ENCODE data around the gene YWHAE.
"Not testable (repeated sequence)": the region's sequence is repeated elsewhere in the genome, so short reads cannot be mapped to it uniquely, and the experiment has no call there.

YWHAE gene

DNA sequence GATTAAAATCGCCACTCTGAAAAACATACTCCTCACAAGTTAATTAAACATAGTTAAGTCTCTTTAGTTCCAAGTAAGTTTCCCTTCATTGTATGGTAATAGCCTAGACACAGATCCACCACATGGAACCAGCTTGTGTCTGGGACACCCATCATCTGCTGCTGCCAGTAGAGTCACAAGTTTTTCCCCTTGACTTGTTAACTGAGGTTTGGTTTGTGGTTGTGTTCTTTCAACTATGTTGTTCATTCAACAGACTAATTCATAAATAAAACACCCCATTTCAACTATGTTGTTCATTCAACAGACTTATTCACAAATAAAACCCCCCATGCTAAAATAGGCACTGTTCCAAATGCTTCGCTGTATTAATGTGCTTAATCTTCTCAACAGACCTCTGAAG is 24.4 kb downstream of the YWHAE start:
- DNase-seq (ENCODE audit: low read depth in 2 of 3, low spot score in 2 of 3) = no peak

DNA sequence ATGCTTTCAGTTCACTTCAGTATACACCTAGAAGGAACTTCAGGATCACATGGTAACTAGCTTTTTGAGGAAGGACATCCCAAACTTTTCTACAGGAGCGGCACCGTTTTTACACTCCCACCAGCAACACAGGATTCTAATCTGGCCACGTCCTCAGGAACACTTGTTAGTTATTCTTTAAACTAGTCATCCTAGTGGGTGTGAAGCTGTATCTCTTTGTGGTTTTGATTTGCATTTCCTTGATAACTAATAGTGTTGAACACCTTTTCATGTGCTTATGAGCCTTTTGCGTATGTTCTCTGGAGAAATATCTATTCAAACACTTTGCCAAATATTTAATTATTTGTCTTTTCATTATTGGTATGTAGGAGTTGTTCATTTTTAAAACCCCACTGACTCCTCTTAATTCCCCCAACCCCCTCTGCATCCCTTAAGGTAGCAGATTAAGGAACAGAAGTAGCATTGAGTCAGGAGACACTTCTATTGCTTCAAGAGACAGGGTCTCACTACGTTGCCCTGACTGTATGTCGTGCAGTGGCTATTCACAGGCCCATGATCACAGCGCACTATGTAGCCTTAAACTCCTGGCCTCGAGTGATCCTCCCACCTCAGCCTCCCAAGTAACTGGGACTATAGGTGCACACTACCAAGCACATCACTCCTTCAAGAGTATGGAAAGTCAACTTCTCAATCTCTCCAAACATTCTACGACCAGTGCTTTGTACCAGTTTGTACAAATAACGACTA is 25.4 kb downstream of the YWHAE start:
- DNase-seq (ENCODE audit: low read depth in 2 of 3, low spot score in 2 of 3) = no peak

DNA sequence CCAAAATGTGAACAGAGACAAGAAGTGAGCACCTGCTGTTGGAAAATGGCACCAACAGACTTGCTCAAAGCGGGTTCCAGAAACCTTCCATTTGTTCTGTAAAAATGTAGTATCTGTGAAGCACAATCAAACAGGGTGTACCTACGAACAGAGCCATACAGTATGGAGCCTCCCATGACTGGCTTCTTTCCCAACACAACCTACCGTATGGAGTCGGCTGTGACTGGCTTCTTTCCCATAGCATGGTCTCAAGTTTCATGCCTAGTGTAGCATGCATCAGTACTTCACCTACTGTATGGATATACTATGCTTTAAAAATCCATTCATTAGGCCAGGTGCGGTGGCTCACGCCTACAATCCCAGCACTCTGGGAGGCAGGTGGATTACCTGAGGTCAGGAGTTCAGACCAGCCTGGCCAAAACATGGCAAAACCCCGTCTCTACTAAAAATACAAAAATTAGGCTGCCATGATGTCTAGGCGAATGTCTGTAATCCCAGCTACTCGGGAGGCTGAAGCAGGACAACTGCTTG is 26.2 kb downstream of the YWHAE start:
- DNase-seq (ENCODE audit: low read depth in 2 of 3, low spot score in 2 of 3) = no peak

DNA sequence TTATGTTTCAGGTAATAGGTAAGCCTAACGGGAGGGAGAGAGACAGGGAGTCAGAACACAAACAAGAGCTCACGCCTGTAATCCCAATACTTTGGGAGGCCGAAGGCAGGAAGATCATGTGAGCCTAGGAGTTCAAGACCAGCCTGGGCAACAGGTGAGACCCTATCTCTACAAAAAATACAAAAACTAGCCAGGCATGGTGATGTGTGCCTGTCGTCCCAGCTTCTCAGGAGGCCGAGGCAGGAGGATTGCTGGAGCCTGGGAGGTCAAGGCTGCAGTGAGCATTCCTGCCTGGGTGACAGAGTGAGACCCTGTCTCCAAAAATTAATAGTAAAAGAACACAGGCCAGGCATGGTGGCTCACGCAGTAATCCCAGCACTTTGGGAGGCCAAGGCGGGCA is 27.4 kb downstream of the YWHAE start:
- no peak for DNase-seq (ENCODE audit: low read depth in 2 of 3, low spot score in 2 of 3)

DNA sequence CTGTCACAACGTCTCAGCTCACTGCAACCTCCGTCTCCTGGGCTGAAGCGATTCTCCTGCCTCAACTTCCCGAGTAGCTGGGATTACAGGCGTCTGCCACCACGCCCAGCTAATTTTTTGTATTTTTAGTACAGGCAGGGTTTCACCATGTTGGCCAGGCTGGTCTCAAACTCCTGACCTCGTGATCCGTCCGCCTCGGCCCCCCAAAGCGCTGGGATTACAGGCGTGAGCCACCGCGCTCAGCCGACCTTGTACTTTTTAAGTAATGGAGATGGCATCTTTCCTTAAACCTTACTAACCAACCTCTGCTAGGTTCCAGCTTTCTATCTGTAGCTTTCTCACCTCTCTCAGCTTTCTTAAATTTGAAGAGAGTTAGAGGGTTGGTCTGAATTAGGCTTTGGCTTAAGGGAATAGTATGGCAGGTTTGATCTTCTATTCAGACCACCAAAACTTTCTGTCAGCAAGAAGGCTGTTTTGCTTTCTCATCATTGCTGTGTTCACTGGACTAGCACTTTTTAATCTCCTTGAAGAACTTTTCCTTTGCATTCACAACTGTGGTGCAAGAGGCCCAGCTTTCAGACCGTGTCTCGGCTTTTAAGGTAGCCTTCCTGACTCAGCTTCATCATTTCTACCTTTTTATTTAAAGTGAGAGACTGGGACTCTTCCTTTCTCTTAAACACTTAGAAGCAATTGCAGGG is 28.0 kb downstream of the YWHAE start:
- no peak for DNase-seq (ENCODE audit: low read depth in 2 of 3, low spot score in 2 of 3)

DNA sequence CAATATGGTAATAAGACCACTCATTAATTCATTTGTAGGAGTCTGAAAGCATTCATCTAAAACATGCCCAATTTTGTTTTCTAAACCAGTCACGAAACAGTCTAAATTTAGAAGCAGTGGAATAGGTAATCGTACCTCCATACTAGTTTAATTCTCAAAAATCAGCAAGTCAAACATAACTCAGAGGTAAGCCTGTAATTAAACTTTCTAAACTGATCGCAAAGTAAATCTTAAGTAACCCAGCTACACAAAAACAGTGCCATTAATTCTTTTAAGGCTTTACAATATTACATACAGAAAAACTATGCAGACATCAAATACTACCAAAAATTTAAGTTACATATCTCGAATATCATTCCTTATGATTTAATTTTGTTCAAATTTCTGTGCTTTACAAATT is 31.4 kb downstream of the YWHAE start:
- no peak for DNase-seq (ENCODE audit: low read depth in 2 of 3, low spot score in 2 of 3)

DNA sequence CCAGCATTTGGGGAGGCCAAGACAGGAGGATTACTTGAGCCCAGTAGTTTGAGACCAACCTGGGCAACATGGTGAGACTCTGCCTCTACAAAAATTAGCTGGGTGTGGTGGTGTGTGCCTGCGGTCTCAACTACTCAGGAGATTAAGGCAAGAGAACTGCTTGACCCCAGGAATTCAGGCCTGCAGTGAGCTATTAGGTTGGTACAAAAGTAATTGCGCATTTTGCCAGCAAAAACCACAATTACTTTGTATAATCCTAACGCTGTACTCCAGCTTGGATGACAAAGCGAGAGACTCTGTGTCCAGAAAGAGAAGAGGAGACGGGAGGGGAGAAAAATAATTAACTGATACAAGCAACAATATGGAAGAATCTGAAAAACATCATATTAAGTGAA is 32.7 kb downstream of the YWHAE start:
- DNase-seq (ENCODE audit: low read depth in 2 of 3, low spot score in 2 of 3) = no peak

DNA sequence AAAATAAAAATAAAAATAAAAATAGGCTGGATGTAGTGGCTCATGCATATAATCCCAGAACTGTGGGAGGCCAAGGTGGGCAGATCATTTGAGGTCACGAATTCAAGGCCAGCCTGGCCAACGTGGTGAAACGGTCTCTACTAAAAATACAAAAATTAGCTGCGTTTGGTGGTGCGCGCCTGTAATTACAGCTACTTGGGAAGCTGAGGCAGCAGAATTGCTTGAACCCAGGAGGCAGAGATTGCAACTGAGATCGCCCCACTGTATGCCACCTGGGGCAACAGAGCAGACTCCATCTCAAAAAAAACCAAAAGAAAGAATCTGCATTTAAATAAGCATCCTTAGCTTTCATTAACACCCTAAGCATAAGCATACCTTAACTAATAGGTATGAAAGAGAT is 33.8 kb downstream of the YWHAE start:
- no peak for DNase-seq (ENCODE audit: low read depth in 2 of 3, low spot score in 2 of 3)

DNA sequence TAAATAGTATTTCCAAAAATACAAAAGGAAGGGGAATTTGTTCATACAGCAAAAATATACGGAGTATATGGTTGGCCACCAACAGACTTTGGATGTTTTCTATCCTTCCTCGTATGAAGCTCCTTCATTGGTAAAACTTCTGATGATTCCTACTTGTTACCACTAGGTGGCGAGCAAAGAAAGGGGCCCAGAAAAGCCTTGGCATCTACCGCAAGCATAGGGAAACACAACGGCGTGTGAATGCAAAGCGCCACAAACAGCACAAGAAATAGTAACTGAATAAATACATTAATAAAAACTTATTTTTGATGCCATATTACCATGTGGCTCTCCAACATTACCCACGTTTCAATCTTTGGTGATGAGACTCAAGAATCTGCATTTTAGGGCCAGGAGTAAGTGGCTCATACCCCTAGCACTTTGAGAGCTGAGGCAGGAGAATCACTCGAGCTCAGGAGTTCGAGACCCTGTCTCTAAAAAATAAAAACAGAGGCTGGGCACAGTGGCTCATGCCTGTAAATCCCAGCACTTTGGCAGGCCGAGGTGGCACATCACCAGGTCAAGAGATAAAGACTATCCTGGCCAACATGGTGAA is 34.5 kb downstream of the YWHAE start:
- no peak for DNase-seq (ENCODE audit: low read depth in 2 of 3, low spot score in 2 of 3)

DNA sequence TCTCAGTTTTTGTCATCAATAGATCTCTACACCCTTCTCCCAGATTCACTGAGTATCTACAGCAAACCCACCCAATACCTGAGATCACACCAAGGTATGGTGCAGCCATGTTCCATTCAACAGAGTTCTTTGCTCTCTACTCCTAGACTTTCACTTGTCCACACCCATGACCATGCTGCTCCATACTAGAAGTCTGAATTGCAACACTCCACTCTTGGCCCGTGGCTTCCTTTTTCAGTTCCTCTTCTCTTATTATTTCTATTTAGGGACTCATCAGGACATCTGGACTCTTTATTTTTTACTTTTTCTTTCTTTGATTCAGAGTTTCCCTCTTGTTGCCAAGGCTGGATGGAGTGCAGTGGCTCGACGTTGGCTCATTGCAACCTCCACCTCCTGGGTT is 37.1 kb downstream of the YWHAE start:
- no peak for DNase-seq (ENCODE audit: low read depth in 2 of 3, low spot score in 2 of 3)

DNA sequence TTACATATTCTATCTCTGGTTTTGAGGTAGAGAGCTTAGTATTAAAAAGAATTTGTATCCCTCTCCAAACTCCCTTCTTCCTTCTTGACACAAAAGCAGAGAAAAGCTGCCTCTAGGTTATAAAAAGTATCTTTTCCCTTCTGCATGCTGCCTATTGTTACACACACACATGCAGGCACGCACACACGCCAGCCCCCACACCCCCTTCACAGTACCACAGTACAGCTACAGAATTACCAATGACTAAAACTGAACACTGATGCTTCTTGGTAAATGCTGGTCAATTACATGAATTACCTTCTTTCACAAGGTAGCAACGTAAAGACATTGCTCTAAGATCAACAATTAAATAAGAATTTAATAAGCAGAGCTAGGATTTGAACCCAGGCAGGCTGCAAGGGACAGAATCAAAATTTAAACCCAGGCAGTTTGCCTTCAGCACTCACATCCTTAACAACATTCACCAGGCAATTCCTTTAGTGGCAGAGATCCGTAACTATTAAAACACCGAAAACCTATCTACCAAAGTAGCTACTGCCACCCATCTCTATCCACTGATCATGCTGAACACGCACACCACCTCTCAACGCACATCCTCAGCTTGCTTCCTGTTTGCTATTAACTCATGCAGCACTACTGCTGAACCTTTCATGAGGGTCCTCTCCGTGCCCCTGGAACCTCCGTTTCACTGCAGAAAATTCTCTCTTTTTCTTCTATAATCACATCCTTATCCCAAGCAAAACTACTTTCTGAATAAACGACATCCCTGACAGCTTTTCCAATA is 37.8 kb downstream of the YWHAE start:
- DNase-seq (ENCODE audit: low read depth in 2 of 3, low spot score in 2 of 3) = no peak

DNA sequence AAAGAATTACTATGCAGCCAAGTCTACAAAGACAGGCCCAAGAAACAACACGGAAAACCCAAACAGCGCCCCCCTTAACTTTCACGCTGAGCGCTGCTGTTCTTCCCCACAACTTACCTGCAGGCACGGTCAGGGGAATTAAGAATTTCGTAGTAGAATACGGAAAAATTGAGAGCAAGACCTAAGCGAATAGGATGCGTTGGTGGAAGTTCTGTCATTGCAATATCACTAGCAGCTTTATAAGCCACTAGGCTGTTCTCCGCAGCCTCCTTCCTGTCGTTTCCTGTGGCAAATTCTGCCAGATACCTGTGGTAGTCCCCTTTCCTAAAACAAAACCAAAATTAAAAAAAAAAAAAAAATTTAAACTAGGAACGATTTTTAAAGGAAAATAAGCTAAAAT is 39.0 kb downstream of the YWHAE start:
- DNase-seq (ENCODE audit: low read depth in 2 of 3, low spot score in 2 of 3) = no peak

DNA sequence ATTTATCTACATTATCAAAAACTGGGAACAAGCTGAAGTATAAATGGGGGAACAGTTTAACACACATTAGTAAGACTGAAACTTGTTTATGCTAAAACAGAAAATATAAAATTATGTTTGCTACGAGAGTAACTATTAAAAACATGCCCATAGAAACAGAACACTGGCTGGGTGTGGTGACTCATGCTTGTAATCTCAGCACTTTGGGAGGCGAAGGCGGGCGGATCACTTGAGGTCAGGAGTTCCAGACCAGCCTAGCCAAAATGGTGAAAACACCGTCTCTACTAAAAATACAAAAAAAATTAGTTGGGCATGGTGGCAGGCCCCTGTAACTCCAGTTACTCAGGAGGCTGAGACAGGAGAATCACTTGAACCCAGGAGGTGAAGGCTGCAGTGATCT is 39.7 kb downstream of the YWHAE start:
- DNase-seq (ENCODE audit: low read depth in 2 of 3, low spot score in 2 of 3) = not testable (repeated sequence)

DNA sequence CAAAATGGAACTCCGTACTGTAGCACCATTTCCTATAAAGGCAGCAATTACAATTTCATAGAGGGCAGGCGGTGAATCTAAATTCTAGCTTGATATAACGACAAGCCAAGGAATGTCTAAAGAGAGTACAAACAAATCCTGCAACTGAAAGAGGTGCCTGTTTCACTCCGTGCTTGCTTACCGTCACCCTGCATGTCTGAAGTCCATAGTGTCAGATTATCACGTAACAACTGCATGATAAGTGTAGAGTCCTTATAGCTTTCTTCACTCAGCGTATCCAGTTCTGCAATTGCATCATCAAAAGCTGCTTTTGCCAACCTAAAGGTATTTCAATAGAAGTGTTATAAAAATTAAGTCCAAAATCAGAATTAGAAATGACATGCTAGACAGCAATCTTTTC is 46.0 kb downstream of the YWHAE start:
- DNase-seq (ENCODE audit: low read depth in 2 of 3, low spot score in 2 of 3) = no peak

DNA sequence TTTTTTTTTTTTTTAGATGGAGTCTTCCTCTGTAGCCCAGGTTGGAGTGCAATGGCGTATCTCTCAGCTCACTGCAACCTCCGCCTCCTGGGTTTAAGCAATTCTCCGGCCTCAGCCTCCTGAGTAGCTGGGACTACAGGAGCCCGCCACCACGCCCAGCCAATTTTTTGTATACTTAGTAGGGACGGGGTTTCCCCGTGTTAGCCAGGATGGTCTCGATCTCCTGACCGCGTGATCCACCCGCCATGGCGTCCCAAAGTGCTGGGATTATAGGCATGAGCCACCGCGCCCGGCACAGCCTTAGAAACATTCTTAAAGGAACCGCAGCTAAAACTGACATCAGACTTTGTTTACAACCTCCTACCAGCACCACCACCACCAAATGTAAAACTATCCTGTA is 47.5 kb downstream of the YWHAE start:
- not testable (repeated sequence) for DNase-seq (ENCODE audit: low read depth in 2 of 3, low spot score in 2 of 3)

DNA sequence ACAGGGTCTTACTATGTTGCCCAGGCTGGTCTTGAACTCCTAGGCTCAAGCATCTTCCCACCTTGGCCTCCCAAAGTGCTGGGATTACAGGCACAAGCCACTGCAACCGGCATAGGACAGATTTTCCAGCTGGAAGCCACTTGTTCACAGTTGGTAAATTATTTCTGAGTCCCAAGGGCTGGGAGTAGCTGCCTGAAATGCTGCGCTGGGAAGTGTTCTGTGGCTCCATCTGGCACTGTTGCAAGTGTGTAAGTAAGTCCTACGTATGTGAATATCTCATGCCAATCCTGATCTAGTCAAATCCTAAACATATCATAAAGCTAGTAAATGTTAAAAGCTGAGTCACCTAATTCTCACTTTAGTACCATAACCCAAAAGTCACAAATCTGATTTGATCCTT is 48.1 kb downstream of the YWHAE start:
- no peak for DNase-seq (ENCODE audit: low read depth in 2 of 3, low spot score in 2 of 3)

DNA sequence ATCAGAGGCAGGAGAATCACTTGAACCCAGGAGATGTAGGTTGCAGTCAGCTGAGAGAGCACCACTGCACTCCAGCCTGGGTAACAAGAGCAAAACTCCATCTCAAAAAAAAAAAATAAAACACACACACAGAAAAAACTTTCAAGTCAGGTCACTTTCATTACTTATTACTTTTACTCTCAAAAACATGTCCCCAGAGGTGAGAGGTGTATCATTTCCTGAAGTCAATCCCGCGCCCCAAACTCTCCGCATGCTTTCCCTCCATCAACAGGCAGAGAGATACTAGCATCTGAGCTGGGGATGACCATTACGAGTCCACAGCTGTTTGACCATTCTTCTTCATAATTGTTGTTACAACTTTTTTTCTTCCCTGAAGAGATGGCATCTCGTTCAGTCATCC is 48.7 kb downstream of the YWHAE start:
- DNase-seq (ENCODE audit: low read depth in 2 of 3, low spot score in 2 of 3) = no peak

DNA sequence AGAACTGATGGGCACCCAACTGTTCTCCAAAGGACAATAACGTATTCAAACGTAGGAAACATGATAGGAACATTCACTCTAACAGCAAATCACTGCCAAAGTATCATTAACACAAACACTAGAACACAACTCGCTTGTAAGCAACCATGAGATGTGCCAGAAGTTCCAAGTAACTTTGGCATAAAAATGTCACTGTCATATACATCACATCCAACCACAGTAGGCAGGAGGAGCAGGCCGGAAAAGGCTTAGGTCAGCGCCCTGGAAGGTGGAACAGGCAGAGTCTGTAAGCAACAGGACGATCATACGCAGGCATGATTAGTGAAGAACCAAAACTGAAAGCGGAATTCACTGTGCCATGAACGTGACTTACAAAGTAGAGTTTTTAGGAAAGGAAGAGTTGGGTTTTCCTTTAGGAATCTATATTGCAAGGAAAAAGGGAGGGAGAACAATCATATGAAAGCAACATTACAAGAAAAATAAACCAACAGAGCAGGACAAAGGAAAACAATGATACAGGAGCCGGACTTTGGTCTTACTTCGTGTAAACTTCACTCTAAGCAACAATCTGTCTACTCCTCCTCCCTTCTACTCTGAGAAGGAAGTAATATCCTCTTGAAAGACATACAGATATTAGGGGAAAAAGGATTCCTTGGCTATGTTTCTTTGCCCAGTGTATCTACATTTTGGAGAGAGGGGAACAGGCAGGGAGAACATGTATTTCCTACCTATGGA is 52.3 kb downstream of the YWHAE start:
- DNase-seq (ENCODE audit: low read depth in 2 of 3, low spot score in 2 of 3) = no peak

DNA sequence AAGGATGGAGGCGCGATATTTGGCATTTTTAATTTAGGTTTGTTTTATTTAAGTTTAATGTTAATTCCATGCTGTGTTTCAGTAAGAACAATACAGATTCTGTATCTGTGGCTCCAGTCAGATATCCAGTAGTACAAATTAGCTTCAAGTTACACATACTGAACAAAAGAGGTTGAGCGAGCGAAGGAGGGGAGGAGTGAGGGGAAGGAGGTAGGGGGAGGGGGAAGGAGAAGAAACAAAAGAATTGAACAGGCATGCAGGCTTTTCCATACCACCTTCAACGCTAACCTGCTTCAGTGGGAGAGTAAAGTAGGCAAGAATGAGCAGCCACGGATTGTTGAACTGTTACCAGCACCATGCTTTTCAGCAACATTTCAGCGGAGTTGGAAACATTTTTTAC is 55.5 kb downstream of the YWHAE start:
- no peak for DNase-seq (ENCODE audit: low read depth in 2 of 3, low spot score in 2 of 3)

DNA sequence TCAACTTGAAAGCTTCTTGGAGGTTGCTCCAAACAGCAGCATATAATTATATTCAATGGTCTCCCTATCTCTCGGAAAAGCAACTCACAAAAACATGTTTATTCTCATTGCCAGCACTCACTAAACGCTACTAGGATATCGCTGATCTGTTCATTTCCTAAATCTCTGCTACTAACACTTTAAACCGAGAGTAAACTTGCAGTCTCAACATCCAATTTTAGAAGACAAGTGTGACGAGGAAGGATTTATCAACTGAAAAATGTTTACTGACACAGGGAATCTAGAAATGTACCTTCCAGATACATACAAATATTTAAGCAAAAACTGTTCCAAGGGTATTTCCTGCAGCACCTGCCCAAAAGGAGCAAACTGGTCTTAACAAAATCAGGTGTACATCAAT is 56.5 kb downstream of the YWHAE start:
- DNase-seq (ENCODE audit: low read depth in 2 of 3, low spot score in 2 of 3) = no peak

DNA sequence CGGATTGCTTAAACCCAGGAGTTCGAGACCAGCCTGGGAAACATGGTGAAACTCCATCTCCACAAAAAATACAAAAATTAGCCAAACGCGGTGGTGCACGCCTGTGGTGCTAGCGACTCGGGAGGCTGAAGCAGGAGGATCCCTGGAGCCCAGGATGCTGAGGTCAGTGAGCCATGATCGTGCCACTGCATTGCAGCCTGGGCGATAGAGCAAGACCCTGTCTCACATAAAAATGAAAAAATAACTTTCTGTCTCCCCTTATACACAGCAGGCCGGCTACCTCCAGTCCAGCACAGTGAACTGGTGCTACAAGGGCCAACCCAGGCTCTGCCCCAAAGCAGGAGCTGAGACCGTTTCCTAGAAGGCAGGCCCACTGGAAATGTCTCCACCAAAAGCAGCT is 59.7 kb downstream of the YWHAE start:
- no peak for DNase-seq (ENCODE audit: low read depth in 2 of 3, low spot score in 2 of 3)

Data from activated CD8-positive, alpha-beta memory T cell treated with anti-CD3 and anti-CD28 coated beads for 48 hours (primary cell).